Measurements from ENCODE around the gene GRAMD2A. TPM values are rescaled to one million over a fixed set of nuclear protein-coding genes. Genes with fewer than 3 reads are reported as not detected.

The GRAMD2A gene
- total and polyA plus RNA-seq, 2 donors (not counting 3 experiments of a cell fraction or from before 2014, with no cell fraction given): 0.08 to 0.29 TPM

GRCh38 chr15:72173401-72173800 is 24.2 kb downstream of the GRAMD2A start:
- BruUV-seq (replicated peaks): no TSS peak
- H3K4me1 ChIP-seq (ENCODE audit: control insufficient read depth, extremely low read depth, insufficient read depth, low read length): no peaks in the 10 kb centered on the region
- no peak overlapping the region for H2AFZ ChIP-seq (ENCODE audit: low read depth, low read length)
- H3K9ac ChIP-seq (replicated peaks; ENCODE audit: extremely low read depth, insufficient read depth, low read length): no peak overlapping the region
- H3K4me2 ChIP-seq (ENCODE audit: insufficient read depth, low read length): no peak overlapping the region
- no peak for TF ChIP-seq CTCF (IDR thresholded peaks at IDR 0.05; ENCODE audit: extremely low read depth in 1 of 2, insufficient read depth in 1 of 2, low read depth in 1 of 2, low read length in 2 of 2)
- no peak for TF ChIP-seq GATA2 (IDR thresholded peaks at IDR 0.05; ENCODE audit: insufficient read depth, insufficient read length, low read depth, low read length)
- no peak for TF ChIP-seq POLR2A (IDR thresholded peaks at IDR 0.05; ENCODE audit: low read depth, low read length)
- no peak for TF ChIP-seq FOS (IDR thresholded peaks at IDR 0.05; ENCODE audit: borderline replicate concordance, insufficient read depth, low read length)
- TF ChIP-seq MYC (IDR thresholded peaks at IDR 0.05; ENCODE audit: low read depth, low read length): no peak
- no peak for TF ChIP-seq EZH2 (IDR thresholded peaks at IDR 0.05; ENCODE audit: borderline replicate concordance, low read depth, low read length, severe bottlenecking)
- no peak for TF ChIP-seq MAX (IDR thresholded peaks at IDR 0.05; ENCODE audit: insufficient read depth, insufficient read length)
- no peaks in the 10 kb centered on the region for H3K9me1 ChIP-seq (replicated peaks; ENCODE audit: control insufficient read depth, extremely low read depth, insufficient read depth, low read length)
- POLR2A ChIA-PET: no interaction called here
- H3K9me3 ChIP-seq (replicated peaks; ENCODE audit: control insufficient read depth, insufficient read depth, low read length): no peaks in the 10 kb centered on the region
- no peaks in the 10 kb centered on the region for H3K36me3 ChIP-seq (ENCODE audit: control insufficient read depth in 2 of 2, extremely low read depth in 1 of 2, insufficient read depth in 2 of 2, low read length in 2 of 2)
- DNase-seq (ENCODE audit: low read depth, low spot score) (no peak), FAIRE-seq (no peak)
- H3K4me3 ChIP-seq (replicated peaks in 1 of 3; ENCODE audit: insufficient read depth in 1 of 3, low read depth in 1 of 3, low read length in 3 of 3): no peak overlapping the region
- no peak overlapping the region for H3K27ac ChIP-seq (ENCODE audit: insufficient read depth, low read depth, low read length)
- dilution Hi-C loops (cut with MboI; ENCODE audit: extremely low pct_ligation_motif_present, low sequenced_read_pairs): no loop called here
- H4K20me1 ChIP-seq (replicated peaks; ENCODE audit: control insufficient read depth, extremely low read depth, insufficient read depth, low read length): no peaks in the 10 kb centered on the region
- intact Hi-C loops (cut with micrococcal nuclease): no loop called here
- H3K79me2 ChIP-seq (ENCODE audit: control insufficient read depth, insufficient read depth, low read length): no peaks in the 10 kb centered on the region
- H3K27me3 ChIP-seq (ENCODE audit: control insufficient read depth in 2 of 2, insufficient read depth in 2 of 2, low read length in 2 of 2): peaks cover 0 to 5% of the 10 kb centered on the region in 2 experiments
- CTCF ChIA-PET: interaction anchor here (1.1 to 2.5 kb wide), 2 partner anchors 11 to 17 kb away, joined by 3 to 8 read pairs; no protein-coding TSS in a partner anchor

All from endothelial cell of umbilical vein (primary cell).